NCI-H748 treated with DMSO at 0.1 percent for 48 hours (cell line): ENCODE data around the gene FERMT3.
"Not testable (repeated sequence)": the region's sequence is repeated elsewhere in the genome, so short reads cannot be mapped to it uniquely, and the experiment has no call there.

Source experiments
- DNase-seq: peaks from one replicate; lab custom pipeline; 2025; lab: John Stamatoyannopoulos, UW

Gene FERMT3

DNA sequence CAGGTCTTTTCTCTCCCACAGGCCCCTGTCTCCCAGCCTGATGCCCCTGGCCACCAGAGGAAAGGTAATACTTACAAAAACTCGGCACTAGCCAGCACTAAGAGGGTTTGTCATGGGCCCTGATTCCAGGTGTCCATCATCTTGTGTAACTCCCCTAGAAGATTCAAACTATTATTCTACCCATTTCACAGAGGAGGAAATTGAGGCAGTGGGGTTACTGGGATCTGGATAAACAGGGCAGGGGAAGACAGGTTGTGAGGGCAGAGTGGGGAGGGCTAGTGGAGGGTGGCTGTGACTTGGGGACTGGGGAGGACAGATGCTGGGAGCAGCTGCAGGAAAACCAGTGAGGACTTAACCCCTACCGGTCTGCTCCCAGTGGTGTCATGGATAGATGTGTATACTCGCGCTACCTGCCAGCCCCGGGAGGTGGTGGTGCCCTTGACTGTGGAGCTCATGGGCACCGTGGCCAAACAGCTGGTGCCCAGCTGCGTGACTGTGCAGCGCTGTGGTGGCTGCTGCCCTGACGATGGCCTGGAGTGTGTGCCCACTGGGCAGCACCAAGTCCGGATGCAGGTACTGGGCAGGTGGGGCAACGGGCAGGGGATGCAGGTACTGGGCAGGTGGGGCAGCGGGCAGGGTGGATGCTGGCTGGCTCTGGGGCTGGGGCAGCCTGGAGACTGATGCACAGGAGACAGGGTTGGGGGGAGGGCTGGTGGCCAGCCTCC is 29.1 kb downstream of the FERMT3 start:
- DNase-seq: no peak

DNA sequence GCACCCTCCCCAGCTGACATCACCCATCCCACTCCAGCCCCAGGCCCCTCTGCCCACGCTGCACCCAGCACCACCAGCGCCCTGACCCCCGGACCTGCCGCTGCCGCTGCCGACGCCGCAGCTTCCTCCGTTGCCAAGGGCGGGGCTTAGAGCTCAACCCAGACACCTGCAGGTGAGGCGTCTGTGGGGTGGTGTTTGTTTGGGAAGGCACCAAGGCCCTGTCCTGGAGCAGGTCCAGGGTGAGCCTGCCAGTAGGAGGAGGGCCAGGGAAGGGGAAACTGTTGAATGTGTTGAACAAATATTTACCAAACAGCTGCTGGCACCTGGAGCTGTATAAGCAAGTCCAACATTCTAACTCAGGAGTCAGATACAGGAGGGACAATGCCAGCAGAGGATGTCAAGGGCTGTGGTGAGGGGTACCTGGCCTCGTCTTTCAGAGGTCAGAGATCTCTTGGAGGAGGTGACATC is 31.0 kb downstream of the FERMT3 start:
- peak; percentile 80 for DNase-seq

DNA sequence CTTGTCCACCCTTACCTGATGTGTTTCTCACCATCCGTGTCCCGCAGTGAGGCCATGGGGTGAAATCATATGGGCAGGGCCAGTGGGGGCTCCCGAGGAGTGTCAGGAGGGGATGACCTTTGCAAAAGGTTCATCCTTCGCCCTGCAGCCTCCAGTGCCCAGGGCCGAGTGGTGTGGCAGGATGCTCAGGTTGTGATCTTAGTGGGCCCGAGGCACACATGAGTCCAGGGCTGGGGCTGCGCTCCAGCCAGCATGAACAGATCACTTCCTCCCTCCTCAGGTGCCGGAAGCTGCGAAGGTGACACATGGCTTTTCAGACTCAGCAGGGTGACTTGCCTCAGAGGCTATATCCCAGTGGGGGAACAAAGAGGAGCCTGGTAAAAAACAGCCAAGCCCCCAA is 31.6 kb downstream of the FERMT3 start:
- no peak for DNase-seq

DNA sequence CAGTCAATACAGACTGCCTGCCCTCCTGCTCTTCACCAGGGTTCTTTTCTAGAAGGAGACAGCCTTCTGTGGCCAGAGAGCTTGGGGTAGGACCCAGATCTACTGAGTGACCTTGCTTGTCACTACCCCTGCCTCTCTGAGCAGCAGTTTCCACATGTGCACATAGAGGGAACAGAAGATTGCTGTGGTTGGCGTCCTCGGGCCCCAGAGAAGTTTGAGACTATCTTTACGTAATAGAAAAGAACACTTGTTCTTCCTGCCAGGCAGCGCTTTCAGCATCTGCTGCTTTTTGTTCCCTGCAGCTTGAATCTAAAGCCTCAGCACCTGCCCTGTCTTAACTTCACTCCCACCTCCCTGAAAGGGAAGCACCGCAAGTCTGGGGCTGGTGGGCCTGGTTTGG is 32.5 kb downstream of the FERMT3 start:
- DNase-seq: no peak

DNA sequence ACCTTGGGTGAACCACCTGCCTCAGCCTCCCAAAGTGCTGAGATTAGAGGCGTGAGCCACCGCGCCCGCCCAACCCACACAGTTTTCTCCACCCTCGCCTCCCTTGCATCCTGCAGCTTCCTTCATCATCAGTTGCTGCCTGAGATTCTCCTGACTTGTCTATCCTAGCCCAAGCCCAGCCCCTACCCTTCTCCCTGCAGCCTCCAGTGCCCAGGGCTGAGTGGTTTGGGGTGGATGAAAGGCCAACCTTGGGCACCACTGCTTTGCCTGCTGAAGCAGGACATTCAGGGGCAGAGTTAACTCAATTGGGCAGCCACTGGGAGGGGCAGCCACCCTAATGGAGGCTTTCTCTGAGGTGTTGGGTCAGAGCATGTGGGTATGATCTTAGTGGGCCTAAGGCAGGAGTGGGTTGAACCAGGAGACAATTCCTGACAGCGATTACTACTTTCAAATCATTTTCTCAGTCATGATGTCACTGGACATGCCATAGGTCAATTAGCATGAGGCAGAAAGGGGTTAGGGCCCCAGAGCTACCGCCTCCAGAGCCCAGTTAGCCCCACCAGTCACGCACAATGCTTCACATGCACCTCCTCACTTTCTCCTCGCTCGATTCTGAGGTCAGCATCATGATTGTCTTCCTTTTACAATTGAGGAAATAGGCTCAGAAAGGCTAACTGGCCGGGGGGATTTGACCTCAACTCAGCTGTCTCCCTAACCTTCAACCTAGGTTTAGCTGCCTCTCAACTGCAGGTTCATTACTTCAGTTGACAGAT is 33.3 kb downstream of the FERMT3 start:
- no peak for DNase-seq

DNA sequence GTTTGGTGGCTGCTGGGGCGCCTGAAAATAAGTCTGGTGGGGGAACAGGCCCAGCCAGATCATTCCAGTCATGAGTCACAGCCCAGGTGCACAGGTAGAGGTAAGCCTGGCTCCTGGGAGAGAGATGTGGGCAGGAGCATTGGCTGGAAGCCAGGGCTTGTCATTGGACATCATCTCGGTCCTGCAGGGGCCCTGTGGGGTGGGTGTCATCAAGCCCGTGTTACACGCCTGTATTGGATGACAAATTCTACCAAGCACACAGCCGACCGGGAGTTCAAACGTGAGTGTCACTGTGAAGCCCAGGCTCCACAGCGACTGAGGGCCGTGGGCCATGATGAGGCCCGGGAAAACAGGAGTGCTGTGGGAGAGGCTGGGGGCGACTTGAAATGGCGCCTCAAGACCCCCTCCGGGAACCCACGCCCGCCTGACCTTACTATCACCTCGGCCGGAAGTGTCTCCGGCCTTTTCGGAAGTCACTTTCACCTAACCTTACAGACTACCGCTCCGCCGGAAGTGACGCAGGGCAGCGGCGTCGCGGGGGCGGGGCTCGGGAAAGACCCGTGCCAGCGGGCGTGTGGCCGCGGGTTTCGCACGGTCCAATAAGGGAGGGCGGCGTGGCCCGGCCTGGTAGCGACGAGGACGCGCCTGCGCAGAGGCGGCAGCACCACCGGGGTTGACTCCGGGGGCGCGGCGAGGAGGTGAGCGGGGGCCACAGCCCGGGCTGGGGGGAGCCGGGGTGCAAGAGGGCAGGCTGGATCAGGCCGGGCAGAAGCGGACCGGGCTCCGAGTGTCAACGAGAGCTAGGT is 34.1 kb downstream of the FERMT3 start, which contains the start of gene FKBP2:
TSS of gene FKBP2 (plus strand) at position 661 of the 806 bp plus-strand sequence. CDS start 1,293 bp downstream, outside the sequence.
- peak; percentile 76 for DNase-seq

DNA sequence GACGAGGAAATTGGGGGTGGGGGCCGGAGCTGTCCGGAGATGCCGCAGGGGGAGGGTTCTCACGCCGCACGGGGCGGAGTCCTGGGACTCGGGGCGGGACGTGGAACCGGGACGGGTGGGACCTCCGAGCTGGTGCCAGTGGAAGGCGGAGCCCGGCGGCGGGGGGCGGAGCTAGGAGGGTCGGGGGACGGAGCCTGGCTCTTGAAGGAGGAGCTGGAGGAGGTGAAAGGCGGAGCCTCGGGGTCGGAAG is 34.6 kb downstream of the FERMT3 start:
- peak; percentile 96 for DNase-seq

DNA sequence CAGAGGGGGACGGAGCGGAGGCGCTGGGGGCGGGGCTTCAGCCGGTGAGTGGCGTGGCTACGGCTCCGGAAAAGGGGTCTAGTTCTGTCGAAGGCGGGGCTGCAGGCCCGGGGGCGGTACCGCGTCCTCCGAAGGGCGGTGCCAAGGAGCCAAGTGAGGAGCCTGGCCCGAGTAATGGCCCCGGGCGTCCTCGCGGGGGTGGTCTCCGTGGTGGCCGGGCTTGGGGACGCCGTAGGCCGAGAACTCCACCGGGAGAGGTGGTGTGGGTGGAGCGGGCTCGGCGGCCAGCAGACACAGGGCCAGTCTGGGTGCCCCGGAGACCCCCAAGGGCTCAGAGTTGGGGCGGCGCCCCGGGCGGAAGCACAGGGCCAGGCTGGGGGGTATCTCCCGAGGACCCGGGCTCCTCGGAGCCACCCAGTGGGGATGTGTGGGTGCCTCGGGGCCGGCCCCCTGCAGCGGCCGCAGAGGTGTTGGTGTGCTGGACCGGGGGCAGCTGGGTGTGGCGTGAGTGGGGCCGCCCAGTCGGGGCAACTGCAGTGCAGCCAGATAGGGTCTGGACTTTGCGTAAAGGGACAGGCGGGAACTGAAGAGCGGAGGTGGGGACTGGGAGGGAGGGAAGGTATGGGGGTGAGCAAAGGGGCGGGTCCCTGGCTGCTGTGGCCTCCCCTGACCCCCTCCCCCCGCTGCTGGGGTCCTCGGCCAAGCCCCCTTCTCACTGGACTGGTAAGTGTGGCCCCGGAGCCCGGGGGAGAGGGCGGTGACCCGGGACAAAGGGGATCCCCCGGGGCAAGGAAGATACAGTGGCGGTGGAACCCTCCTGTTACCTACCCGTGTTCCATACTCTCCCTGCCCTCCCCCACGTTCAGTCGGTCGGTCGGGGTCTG is 35.2 kb downstream of the FERMT3 start:
- peak; percentile 27 for DNase-seq

DNA sequence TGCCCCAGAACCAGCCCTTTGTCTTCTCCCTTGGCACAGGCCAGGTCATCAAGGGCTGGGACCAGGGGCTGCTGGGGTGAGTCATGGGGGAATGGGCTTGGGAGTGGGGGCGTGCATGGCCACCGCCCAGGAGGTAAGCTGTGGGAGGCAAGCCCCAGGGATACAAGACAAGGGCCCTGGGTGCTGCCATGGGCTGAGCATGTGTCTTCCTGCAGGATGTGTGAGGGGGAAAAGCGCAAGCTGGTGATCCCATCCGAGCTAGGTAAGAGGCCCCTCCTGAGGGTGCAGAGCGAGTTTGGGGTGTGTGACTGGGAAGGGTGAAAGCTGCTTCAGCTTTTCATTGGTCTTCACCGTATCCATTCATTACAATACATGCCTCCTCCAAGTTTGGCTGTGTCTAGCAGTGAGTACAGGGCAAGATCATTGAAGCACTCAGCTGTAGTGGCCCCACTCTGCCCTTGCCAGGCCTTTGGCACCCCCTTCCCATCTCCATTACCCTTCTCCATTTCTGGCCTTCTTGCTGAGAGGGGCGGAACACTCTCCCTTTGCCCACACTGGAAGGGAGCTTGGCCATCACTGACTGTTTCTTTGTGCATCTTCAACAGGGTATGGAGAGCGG is 36.8 kb downstream of the FERMT3 start:
- DNase-seq: no peak

DNA sequence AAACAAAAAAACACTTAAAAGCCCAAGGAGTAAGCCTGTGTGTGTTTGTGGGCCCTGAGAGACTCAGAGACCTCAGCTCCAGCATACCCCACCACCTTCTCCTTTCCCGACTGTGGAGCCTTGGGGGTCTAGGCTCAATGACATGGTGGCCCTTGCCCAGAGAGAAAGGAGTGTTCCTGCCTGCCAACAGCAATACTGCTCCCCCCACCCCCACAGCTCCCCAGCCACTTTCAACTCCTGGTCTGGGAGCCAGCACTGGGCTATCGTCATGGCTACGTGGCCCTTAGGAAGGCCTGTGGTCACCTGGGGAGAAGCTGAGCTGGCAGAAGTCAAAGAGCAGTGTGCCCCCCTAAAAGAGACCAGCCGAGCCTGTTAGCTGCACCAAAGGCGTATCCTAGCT is 37.6 kb downstream of the FERMT3 start:
- DNase-seq: no peak

DNA sequence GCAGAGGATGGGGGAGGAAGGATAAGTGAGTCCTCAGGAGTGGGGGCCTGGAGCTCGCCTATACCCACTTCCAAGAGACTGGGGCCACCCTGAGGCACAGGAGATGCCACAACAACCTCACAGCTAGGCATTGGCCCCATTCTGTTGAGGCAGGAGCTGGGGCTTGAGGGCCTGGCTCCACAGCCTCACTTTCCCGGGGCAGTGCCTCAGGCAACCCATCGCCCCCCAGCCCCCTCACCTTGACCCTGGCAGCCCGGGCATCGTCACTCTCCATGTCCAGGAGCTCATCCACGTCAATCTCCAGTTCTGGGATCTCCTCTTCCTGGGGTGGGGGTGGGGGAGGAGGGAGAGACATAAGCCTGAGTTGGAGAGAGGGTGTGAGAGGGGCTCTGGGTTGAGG is 38.4 kb downstream of the FERMT3 start:
- DNase-seq: no peak

DNA sequence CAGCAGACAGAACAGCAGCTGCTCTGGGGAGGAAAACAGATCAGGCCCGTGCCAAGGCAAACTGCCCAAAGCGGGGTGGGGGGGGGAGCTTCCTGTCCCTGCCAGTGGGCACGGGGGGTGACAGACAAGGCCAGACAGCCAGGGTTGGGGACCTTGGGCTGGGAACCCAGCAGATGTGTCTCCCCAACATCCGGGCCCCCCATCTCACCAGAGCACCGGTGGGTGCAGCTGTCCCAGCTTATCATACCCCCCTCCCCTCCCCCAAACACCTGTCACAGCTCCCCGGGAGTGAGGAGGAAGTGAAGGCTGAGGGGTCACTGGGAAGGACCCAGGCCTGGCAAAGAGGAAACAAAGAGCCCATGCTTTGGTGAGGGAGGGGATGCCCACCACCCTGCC is 38.9 kb downstream of the FERMT3 start:
- no peak for DNase-seq

DNA sequence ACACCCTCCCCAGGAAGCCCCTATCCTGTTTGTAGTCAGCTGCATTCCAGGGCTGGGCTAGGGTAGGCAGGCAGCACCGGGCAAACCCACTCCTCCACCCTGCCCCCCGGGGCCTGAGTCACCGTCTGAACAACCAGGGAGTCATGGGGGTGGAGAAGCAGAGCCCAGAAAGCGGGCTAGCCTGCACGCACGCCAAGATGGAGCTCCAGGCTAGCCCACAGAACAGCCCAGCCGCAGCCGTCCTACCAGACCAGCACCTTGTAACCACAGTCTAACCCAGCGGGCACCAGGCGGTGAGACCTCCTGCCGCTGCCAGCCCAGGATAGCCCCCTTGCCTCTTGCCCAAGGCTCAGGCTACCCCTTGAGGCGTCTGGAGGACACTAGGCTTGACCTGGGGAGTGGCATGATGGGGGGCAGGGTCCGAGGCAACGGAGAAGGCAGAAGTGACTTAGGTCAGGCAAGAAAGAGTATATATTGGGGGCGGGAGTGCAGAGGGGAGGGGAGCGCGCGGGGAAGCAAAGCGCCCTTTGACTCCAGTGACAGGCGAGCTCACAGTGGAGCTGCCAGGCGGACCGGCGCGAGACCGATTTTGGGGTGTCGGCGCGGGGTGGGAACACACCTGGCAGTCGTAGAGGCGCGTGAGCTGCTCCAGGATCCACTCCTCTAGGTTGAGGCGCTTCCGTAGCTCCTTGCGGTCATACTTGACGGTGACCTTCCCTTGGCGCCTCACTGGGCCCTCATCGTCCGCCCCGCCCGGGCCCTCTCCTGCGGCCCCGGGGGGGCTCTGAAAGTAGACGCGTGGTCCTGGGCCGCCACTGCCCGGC is 39.5 kb downstream of the FERMT3 start:
- no peak for DNase-seq

DNA sequence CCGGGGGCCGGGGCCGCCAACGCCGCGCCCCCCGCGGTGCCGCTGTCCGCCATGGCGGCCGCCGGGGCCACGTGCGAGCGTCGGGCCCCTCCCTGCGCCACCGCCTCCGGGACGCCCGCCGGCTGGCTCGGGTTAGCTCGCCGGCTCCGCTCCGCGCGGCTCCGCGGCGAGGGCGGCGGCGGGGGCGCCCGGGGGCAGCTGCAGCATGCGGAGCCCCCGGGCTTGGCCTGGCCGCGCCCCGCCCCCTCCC is 40.0 kb downstream of the FERMT3 start:
- DNase-seq: not testable (repeated sequence)

DNA sequence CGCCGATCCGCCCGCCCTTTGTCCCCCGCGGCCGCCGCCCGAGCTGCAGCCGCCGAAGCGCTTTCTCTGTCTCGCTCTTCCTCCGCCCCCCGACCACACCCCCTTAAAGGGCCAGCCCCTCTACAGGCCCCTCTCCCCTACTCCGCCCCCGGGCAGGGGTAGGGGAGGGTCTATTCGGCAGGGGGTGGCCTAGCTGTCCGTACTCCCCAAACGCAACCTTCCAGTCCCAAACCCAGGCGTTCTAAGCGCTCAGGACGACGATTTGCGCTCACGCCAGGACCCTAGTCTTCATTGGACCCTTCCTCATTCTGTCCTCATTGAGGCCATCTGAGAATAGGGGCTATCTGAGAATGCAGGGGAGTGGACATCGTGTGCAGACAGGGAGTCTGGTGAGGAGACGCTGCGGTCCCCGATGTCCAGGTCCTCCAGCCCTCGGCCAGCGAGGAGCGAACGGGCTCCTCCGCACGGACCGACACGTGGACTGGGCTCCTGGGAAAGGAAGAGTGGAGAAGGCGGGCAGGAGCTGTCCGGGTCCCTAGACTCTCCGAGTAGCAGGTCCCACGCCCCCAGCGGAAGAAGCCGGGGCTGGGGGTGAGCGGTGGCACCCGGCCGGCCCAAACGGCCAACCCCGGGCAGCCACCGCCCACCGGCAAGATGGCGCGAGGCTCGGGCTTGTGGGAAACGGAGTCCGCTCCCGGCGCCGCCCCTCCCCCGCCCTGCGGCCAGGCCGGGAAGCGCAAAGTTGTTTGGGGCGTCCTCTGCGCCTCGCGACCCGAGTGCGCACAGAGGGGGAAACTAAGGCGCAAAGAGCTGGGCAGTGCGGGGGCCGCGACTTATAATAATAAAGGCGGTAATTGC is 40.6 kb downstream of the FERMT3 start, which contains the start of gene PPP1R14B:
TSS of gene PPP1R14B (minus strand) at position 73 of the 858 bp plus-strand sequence. CDS start 270 bp downstream, outside the sequence.
- peak; percentile 64 for DNase-seq

DNA sequence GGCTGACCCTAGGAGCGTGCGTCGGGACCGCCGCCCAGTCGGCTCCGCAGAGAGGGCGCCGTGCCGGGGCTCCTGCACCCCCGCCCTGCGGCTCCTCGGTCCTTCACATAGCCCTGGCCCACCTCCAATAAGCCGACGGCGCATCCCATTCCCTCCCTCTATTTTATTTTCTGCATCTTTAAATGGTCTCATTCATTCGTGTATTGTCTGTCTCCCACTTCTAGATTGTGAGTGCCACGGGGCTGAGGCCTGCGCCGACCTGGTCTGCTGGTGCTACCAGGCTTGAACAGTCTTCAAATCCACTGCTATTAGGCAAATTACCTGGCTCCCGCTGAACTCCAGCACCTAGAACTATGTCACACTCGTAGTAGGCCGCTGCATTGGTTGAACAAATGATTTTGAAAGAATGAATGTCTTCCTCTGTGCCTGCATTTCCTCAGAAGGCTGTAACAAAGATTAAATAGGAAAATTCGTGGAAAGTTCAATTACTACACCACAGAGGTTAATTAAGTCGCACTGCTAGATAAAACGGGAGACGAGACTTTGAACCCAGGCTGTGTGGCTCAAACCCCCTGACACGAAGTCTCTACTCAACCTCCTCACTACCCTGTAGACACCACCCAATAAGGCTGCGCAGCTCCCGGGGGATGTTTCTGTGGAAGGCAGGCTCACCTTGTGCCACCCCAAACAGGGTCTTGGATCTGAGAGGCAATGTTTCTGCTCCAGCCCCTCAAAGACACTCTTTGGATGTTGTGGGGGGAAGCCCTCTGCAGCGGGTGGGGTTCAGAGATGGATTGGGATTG is 41.4 kb downstream of the FERMT3 start:
- DNase-seq: no peak

DNA sequence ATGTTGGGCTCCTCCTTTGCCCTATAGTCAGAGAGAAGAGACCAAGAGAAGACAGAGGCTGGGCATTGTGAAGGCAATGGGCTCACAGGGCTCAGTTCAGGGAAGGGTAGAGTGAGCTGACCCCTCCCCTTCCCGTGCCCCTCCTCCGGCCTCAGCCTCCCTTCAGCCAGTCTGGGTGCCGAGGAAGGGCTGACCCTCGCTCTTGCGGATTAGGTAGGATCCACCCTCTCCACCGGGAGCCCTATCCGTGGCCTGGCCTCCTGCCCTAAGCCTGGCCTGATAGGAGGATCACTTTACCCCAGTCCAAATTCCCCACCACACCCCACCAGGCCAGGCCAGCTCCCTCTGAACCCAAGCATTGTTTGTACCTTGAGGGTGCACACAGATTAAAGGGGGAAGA is 42.1 kb downstream of the FERMT3 start:
- DNase-seq: no peak

DNA sequence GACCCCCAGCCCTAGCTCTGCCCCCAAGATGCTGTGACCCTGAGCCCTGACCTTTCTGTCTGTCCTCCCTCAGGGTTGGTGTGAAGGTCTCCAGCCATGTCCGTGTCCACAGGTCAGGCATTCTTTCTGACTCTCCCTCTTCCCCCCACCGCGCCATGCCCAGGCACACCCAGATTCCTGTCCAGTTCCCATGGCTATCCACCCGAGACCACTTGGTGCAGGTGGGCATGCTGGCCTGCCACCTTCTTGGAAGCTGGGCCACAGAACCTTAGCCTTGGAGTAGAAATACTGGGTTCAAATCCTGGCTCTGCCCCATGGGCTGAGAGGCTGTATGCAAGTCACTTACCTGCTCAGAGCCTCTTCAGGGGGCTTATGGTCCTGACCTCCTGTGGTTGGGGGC is 42.5 kb downstream of the FERMT3 start:
- no peak for DNase-seq
